Measurements from ENCODE around the gene C1QTNF1.
A peak's percentile ranks its signal among the peaks of the same experiment; 100 is the strongest.
"Not testable (repeated sequence)": the region's sequence is repeated elsewhere in the genome, so short reads cannot be mapped to it uniquely, and the experiment has no call there.

Gene C1QTNF1

DNA sequence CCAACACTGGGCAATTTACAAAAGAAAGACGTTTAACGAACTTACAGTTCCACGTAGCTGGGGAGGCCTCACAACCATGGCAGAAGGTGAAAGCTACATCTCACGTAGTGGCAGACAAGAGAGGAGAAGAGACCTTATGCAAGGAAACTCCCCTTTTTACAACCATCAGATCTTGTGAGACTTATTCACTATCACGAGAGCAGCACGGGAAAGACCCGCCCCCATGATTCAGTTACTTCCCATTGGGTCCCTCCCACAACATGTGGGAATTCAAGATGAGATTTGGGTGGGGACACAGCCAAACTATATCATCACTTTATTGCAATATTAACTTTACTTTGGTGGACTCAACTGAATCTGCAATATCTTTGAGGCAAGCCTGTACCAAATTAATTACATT is 38.7 kb downstream of the C1QTNF1 start:
- DNase-seq, result no peak

DNA sequence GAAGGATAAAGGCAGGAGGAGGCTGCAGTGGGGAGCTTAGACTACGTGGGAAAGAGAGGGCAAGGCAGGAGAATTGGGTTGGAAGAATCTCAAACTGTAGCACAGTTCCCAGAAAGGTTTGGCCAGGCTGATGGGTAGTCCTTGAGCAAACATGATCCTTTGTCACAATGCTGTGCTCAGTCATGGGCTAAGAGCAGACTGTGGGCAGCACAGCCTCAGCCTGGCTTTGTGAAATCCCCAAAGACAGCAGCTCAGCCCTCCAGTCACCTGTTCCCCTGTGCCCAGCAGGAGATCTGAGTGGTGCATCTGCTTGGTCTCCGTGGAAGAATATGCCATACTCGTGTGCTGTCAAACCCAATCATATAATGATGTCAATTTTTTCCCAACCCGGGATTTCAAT is 40.1 kb downstream of the C1QTNF1 start:
- no peak for DNase-seq

DNA sequence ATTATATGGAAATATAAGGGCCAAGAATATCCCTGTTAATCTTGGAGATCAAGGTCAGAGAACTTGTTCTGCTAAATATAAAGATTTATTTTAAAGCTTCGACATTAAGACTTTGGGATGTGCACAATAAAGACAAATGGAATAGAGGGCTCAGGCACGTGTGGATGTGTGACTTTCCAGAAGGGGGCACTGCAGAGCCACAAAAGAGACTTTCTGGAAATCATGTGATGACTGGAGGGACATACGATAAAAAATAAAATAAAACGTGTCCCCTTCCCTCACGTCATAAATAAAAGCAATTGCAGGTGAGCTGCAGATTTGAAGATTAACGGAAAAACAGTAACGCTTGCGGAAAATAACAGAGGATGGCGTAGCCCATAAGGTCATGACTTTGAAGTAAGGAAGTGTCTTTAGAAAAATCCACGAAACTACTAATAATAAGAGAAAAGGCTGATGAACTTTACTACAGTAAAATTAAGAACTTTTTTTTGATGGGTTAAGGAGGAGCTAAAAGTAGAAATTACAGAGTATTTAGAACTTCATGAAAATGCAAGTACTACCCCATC is 41.2 kb downstream of the C1QTNF1 start:
- DNase-seq, result no peak

- DNase-seq, result no peak
These were observed 43.0 kb downstream of the C1QTNF1 start for GRCh38 chr17:79066963-79067362.

DNA sequence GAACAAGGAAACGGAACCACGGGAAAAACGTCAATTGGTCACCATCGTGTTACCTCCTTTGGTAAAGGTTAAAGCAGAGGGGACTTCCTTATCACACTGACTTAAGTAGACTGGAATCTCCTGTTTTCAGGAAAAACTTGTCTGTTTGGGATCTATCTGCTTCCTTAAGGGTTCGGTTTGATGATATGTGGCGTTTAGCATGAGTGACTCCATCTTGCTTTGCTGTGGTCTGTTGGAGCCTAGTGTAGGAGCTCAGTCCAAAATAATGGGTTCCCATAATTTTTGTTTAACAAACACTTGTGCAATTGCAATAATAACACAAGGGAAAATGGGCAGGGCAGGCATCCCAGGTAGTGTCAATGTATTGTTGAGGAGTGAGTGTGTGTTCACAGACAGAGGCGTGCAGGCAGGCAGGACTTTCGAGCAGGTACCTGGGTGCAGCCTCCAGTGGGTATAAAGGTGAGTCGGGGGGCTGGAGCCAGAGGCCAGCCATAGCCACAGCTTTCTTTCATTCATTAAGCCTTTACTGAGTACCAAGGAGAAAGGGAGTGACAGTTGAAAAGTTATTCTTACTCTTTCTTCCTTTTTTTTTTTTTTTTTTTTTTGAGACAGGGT is 46.4 kb downstream of the C1QTNF1 start:
- no peak for DNase-seq

GRCh38 chr17:79071161-79071740 is 47.3 kb downstream of the C1QTNF1 start:
- no peak for DNase-seq

- no peak for DNase-seq
These were observed 48.6 kb downstream of the C1QTNF1 start for GRCh38 chr17:79072544-79072943.

- no peak for DNase-seq
These were observed 49.2 kb downstream of the C1QTNF1 start for GRCh38 chr17:79073016-79073705.

DNA sequence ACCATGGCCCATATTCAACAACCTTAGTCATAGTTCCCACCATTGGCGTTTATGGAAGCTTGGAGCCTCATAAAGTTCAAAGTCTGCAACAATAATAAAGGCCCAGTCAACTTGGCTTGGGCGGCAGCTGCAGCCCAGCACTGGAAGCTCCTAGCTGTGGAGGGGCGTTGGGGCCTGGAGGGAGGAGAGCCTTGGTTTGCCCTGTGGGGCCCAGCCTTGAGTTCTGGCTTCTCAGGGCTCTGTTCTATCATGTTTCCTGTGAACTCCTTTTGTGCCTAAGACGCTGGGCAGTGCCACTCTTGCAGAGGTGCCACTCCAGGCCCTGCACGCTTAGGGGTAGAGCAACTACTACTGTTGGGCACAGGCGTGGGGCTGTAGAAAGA is 49.7 kb downstream of the C1QTNF1 start:
- no peak for DNase-seq

GRCh38 chr17:79074121-79074648 is 50.2 kb downstream of the C1QTNF1 start:
- DNase-seq, result not testable (repeated sequence)

DNA sequence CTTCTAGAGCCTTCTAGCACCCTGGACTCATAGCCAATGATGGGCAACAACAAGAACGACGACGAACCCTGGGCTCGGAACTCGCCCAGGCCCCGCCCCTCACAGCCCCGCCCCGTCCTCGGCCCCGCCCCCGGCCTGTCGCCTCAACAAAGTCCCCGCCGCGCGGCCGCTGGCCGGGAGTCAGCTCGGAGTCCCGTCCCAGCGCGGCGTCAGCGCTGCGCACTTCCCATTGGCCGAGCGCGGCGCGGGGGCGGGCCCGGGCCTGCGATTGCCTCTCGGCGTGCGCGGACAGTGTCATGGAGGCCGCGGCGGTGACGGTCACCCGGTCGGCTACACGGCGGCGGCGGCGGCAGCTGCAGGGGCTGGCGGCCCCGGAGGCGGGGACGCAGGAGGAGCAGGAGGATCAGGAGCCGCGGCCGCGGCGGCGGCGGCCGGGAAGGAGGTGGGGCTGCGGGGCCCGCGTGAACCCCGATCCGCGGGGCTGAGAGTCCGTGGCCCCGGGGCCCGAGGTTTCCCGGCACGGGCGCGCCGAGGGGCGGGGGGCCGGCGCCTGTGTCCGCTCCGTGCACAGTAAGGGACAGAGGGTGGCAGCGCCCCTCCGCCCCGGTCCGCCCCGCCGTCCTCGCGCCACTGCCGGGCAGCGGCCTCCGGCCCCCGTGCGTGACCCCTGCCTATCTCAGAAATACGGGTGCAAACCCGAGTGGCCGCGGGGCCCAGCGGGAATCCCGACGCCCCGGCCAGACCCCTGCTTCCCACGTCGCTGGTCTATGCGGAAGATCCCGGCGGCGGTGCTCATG is 50.9 kb downstream of the C1QTNF1 start, which contains the start of gene ENGASE:
Gene ENGASE, plus strand, starts transcription at position 176 of the 797 bp plus-strand sequence. Its CDS starts 121 bp downstream, at position 297.
- peak; percentile 67 for DNase-seq

GRCh38 chr17:79075446-79075750 is 51.4 kb downstream of the C1QTNF1 start:
- no peak for DNase-seq

DNA sequence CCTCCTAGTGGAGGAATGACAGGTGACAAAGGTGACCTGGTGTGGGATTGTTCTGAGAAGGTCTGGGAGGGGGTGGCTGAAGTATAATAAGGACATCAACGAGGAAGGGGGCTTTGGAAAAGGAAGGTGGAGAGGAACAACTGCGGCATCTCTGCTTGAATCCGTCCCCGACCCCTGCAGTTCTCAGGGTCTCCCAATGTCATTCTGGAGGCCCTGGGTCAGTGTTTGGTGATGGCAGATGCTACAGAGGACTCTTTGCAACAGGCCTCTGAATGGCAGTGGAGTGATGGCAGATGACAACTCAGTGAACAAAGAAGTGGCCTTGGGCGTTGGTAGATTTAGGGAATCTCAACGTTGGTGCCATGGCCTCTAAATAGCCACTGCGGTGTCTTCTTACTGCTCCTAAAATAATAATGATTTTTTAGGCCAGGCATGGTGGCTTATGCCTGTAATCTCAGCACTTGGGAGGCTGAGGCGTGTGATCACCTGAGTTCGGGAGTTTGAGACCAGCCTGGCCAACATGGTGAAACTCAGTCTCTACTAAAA is 52.0 kb downstream of the C1QTNF1 start:
- no peak for DNase-seq

DNA sequence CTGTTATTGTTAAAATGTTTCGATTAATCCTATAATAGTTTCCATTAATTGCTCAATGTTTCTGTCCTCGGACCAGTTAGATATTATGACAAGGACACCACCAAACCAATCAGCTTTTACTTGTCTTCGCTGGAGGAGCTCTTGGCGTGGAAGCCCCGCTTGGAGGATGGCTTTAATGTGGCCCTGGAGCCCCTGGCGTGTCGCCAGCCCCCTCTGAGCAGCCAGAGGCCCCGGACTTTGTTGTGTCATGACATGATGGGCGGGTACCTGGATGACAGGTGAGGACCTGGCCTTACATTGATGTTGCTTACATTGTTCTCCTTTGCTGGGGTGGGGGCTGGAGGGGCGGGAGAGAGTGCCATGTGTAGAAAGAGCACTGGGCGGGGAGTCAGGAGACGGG is 53.6 kb downstream of the C1QTNF1 start:
- DNase-seq, result no peak

GRCh38 chr17:79078476-79079190 is 54.7 kb downstream of the C1QTNF1 start:
- DNase-seq, result no peak

DNA sequence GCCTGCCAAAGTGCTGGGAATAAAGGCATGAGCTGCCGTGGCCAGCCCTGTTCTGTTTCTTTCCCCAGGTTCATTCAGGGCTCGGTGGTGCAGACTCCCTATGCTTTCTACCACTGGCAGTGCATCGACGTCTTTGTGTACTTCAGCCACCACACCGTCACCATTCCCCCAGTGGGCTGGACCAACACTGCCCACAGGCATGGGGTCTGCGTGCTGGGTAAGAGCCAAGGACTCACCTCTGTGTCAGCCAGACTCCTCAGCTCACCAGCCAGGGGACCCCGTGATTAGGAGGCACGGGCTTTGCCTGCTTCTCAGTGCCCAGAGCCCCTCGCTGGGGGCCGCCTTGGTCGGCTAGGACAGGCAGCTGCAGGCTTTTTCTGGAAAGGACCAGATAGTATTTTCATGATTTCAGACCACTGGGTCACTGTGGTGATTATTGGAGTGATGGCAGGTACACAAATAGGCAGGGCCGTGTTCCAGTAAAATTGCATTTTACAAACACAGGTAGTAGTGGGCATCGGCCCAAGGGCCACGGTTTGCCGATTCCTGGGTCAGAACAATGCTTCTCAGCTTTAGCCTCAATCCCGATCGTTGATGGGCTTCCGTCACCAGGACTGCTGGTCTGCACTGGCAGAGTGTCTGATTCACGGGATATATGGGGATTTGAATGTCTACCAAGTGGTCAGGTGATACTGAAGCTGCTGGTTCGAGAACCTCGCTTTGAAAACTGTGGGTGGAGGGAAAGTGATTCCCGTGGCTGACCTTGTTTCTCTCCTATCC is 55.6 kb downstream of the C1QTNF1 start:
- no peak for DNase-seq

- DNase-seq, result no peak
These were observed 56.4 kb downstream of the C1QTNF1 start for GRCh38 chr17:79080349-79080748.

DNA sequence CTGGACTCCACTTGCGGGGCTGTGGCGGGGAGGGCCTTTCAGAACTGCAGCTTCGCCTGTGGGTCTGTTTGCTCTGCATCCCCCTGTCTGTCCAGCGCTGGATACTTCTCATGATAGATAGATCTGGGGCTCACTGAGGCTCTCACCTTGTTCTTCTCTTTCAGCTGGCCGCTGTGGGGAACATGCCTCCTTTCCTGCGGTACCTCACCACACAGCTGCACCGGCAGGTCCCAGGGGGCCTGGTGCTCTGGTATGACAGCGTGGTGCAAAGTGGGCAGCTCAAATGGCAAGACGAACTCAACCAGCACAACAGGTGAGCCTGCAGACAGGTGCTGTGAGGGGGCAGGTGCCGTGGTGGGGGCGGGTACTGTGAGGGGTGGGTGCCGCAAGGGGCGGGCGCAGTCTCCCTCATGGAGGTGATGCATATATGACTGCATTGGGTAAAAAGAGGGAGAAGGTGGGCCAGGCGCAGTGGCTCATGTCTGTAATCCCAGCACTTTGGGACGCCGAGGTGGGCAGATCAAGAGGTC is 56.9 kb downstream of the C1QTNF1 start:
- no peak for DNase-seq

GRCh38 chr17:79081571-79082276 is 57.8 kb downstream of the C1QTNF1 start:
- DNase-seq, result no peak

All from NCI-H748 treated with DMSO at 0.1 percent for 48 hours (cell line).